HepG2 (cell line): ENCODE data around the gene COPS6. TPM values are rescaled to one million over a fixed set of nuclear protein-coding genes. Genes with fewer than 3 reads are reported as not detected.

Experiments used
- CCDC6 ChIP-seq: sonication (generic); formaldehyde crosslinking; IDR thresholded peaks from 2 replicates; pipeline ENCODE4 v1.8.1; 2022; ENCODE audit warnings: mild to moderate bottlenecking, missing genetic modification reagents, moderate library complexity
- CREB1 ChIP-seq, 2 experiments: fragments of 450-650 bp in 1 of 2; IDR thresholded peaks; 2 replicates each; pipeline ENCODE4 v1.6.1; 2016 to 2017; ENCODE audit warnings: control low read depth in 1 of 2, mild to moderate bottlenecking in 1 of 2, missing compliant biosample characterization in 1 of 2, missing genetic modification characterization in 1 of 2
- DNMT1 ChIP-seq: sonication (generic); formaldehyde crosslinking; IDR thresholded peaks from 2 replicates; pipeline ENCODE4 v1.5.1; 2020; ENCODE audit warnings: mild to moderate bottlenecking, missing genetic modification reagents
- HDAC2 ChIP-seq: sonication (generic); formaldehyde crosslinking; IDR thresholded peaks from 2 replicates; pipeline ENCODE4 v1.4.0; 2020; ENCODE audit warnings: missing genetic modification reagents
- NFIC ChIP-seq: IDR thresholded peaks from 2 replicates; pipeline ENCODE4 v1.6.1; 2012; ENCODE audit warnings: mild to moderate bottlenecking, low read length, inconsistent platforms
- NR2C2 ChIP-seq: sonication (generic); formaldehyde crosslinking; IDR thresholded peaks from 2 replicates; pipeline ENCODE4 v1.4.0; 2020; ENCODE audit warnings: missing genetic modification reagents, mild to moderate bottlenecking, moderate library complexity, borderline replicate concordance
- SAFB2 ChIP-seq: sonication (generic); formaldehyde crosslinking; IDR thresholded peaks from 2 replicates; pipeline ENCODE4 v1.5.1; 2020; ENCODE audit warnings: missing genetic modification reagents, low read depth, mild to moderate bottlenecking, borderline replicate concordance
- WIZ ChIP-seq: sonication (generic); formaldehyde crosslinking; IDR thresholded peaks from 2 replicates; pipeline ENCODE4 v1.5.1; 2020; ENCODE audit warnings: mild to moderate bottlenecking, missing genetic modification reagents
- ZFP36L2 ChIP-seq: sonication (generic); formaldehyde crosslinking; IDR thresholded peaks from 2 replicates; pipeline ENCODE4 v1.4.0; 2020; ENCODE audit warnings: missing genetic modification reagents
- ZFX ChIP-seq: sonication (generic); formaldehyde crosslinking; IDR thresholded peaks from 2 replicates; pipeline ENCODE4 v1.4.0; 2020; ENCODE audit warnings: mild to moderate bottlenecking, low read depth, missing genetic modification reagents, moderate library complexity
- ZNF160 ChIP-seq: sonication (generic); formaldehyde crosslinking; IDR thresholded peaks from 2 replicates; pipeline ENCODE4 v1.8.0; 2022; ENCODE audit warnings: mild to moderate bottlenecking, inconsistent platforms, missing genetic modification reagents
- ZNF282 ChIP-seq: fragments of 450-650 bp; IDR thresholded peaks from 2 replicates; pipeline ENCODE4 v1.6.1; 2018; ENCODE audit not compliant: partially characterized antibody
- ZNF563 ChIP-seq: sonication (generic); formaldehyde crosslinking; IDR thresholded peaks from 2 replicates; pipeline ENCODE4 v1.8.0; 2022; ENCODE audit warnings: mild to moderate bottlenecking, moderate library complexity, missing genetic modification reagents
- ZNF773 ChIP-seq: sonication (generic); formaldehyde crosslinking; IDR thresholded peaks from 2 replicates; pipeline ENCODE4 v1.4.0; 2020; ENCODE audit warnings: missing genetic modification reagents, borderline replicate concordance
- polyA plus RNA-seq, 8 experiments: library from polyadenylated mRNA; depleted of rRNA in 3 of 8; stranded (reverse) in 7 of 8; unstranded in 1 of 8; fragments of >200 nt; fragmentation: Illumina TruSeq in 4 of 8; extraction: Trizol in 4 of 8; gene quantifications; 2 replicates each; pipeline versions ENCODE4 v1.2.1 to v1.2.3, GENCODE V29; 2011 to 2016; ENCODE audit warnings: low read depth in 4 of 8, missing spikeins in 1 of 8, mixed read lengths in 1 of 8; ENCODE audit not compliant: insufficient read depth in 1 of 8
- total RNA-seq, 5 experiments: library from RNA; depleted of rRNA; stranded (reverse); fragments of >200 nt; fragmentation: Illumina TruSeq; extraction: Trizol; gene quantifications; 2 replicates each; pipeline ENCODE4 v1.2.3, GENCODE V29; 2016; ENCODE audit warnings: low read depth in 1 of 5
- TF ChIP-seq, protein P1 (sequence below): sonication (generic); formaldehyde crosslinking; IDR thresholded peaks from 2 replicates; pipeline ENCODE4 v1.8.0; 2022; ENCODE audit warnings: mild to moderate bottlenecking, missing genetic modification reagents, borderline replicate concordance
- TF ChIP-seq, protein P2 (sequence below): sonication (generic); formaldehyde crosslinking; conservative IDR thresholded peaks from 2 replicates; pipeline ENCODE4 v1.8.0; 2022; ENCODE audit warnings: mild to moderate bottlenecking, moderate library complexity, missing genetic modification reagents
- TF ChIP-seq, protein P3 (sequence below): sonication (generic); formaldehyde crosslinking; IDR thresholded peaks from 2 replicates; pipeline ENCODE4 v1.8.1; 2023; ENCODE audit warnings: mild to moderate bottlenecking, moderate library complexity, missing genetic modification reagents
- TF ChIP-seq, protein P4 (sequence below): IDR thresholded peaks from 2 replicates; pipeline ENCODE4 v1.6.1; 2016; ENCODE audit warnings: mild to moderate bottlenecking
- TF ChIP-seq, protein P5 (sequence below): sonication (generic); formaldehyde crosslinking; IDR thresholded peaks from 2 replicates; pipeline ENCODE4; 2020; ENCODE audit warnings: missing genetic modification reagents, mild to moderate bottlenecking, borderline replicate concordance

The COPS6 gene
- total and polyA plus RNA-seq, 2 of the 13 experiments (the other 11 are each of a cell fraction or from before 2014, with no cell fraction given), result 33.4 to 117 TPM

DNA sequence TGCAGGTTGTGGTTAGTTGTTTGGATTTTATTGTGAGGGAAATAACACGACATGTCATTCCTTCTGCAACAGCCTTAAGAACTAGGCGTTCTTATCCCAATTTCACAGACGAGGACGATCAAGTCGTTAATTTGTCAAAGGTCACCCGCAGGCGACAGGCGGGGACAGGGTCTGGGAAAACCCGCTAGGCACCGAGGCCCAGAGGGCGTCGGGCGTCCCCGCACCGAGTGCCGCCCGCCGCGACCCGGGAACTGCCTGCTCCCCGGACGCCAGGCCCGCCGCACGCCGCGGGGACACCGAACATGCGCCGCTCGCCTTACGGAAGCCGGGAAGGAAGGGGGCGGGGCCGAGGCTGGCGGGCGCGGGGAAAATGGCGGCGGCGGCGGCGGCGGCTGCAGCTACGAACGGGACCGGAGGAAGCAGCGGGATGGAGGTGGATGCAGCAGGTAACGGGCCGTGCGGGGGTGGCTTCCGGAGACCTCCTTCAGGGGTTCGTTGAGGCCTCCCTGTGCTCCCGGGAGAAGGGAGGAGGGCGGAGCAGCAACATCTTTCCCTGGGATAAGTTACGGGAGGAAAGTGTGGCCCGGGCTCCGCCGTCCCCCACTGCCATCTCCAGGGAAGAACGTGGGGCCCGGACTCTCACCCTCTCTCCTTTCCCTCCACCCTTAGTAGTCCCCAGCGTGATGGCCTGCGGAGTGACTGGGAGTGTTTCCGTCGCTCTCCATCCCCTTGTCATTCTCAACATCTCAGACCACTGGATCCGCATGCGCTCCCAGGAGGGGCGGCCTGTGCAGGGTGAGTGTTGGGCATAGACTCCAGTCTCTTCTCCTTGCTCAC lies at the start of gene COPS6 (continued):
- TF ChIP-seq, protein P1, sequence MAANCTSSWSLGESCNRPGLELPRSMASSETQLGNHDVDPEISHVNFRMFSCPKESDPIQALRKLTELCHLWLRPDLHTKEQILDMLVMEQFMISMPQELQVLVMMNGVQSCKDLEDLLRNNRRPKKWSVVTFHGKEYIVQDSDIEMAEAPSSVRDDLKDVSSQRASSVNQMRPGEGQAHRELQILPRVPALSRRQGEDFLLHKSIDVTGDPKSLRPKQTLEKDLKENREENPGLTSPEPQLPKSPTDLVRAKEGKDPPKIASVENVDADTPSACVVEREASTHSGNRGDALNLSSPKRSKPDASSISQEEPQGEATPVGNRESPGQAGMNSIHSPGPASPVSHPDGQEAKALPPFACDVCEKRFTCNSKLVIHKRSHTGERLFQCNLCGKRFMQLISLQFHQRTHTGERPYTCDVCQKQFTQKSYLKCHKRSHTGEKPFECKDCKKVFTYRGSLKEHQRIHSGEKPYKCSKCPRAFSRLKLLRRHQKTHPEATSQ (CRISPR knock-in tag), result peak; percentile 42; the same call in 1 of the 2 replicates
- TF ChIP-seq, protein P2, sequence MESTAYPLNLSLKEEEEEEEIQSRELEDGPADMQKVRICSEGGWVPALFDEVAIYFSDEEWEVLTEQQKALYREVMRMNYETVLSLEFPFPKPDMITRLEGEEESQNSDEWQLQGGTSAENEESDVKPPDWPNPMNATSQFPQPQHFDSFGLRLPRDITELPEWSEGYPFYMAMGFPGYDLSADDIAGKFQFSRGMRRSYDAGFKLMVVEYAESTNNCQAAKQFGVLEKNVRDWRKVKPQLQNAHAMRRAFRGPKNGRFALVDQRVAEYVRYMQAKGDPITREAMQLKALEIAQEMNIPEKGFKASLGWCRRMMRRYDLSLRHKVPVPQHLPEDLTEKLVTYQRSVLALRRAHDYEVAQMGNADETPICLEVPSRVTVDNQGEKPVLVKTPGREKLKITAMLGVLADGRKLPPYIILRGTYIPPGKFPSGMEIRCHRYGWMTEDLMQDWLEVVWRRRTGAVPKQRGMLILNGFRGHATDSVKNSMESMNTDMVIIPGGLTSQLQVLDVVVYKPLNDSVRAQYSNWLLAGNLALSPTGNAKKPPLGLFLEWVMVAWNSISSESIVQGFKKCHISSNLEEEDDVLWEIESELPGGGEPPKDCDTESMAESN, result peak; percentile 93; the same call in 1 of the 2 replicates
- TF ChIP-seq CREB1 (IDR thresholded peaks at IDR 0.05) (no peak), CREB1 (CRISPR knock-in tag; IDR thresholded peaks at IDR 0.05) (no peak), SAFB2 (CRISPR knock-in tag) (peak; percentile 90), DNMT1 (peak; percentile 30; the same call in 1 of the 2 replicates), ZNF773 (CRISPR knock-in tag) (peak; percentile 96), WIZ (CRISPR knock-in tag) (no peak; the same call in 1 of the 2 replicates), CCDC6 (CRISPR knock-in tag) (peak; percentile 97), NFIC (no peak), ZNF282 (no peak), HDAC2 (CRISPR knock-in tag) (0 out of 2 replicates have a peak, but pooled peaks have one; percentile 49), NR2C2 (CRISPR knock-in tag) (peak; percentile 92), ZNF160 (CRISPR knock-in tag) (peak; percentile 75; the same call in 1 of the 2 replicates), ZFX (peak; percentile 97), ZNF563 (peak; percentile 91), ZFP36L2 (CRISPR knock-in tag) (no peak)
- TF ChIP-seq, protein P3, sequence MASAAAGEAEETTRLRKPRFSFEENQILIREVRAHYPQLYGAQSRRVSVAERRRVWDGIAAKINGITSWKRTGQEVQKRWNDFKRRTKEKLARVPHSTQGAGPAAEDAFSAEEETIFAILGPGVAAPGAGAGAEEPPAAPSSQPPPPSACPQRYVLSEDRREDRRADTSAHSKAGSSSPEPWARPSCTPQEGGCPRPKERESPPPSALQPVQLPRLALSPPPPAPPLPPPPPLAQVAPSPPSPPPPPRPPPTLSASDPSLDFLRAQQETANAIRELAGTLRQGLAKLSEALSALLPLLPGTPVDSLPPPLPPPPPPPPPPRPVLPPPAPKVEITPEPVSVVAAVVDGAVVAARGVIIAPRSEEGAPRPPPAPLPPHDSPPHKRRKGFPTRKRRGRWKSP, result peak; percentile 78
- TF ChIP-seq, protein P4, sequence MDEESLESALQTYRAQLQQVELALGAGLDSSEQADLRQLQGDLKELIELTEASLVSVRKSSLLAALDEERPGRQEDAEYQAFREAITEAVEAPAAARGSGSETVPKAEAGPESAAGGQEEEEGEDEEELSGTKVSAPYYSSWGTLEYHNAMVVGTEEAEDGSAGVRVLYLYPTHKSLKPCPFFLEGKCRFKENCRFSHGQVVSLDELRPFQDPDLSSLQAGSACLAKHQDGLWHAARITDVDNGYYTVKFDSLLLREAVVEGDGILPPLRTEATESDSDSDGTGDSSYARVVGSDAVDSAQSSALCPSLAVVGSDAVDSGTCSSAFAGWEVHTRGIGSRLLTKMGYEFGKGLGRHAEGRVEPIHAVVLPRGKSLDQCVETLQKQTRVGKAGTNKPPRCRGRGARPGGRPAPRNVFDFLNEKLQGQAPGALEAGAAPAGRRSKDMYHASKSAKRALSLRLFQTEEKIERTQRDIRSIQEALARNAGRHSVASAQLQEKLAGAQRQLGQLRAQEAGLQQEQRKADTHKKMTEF, result peak; percentile 95
- TF ChIP-seq, protein P5, sequence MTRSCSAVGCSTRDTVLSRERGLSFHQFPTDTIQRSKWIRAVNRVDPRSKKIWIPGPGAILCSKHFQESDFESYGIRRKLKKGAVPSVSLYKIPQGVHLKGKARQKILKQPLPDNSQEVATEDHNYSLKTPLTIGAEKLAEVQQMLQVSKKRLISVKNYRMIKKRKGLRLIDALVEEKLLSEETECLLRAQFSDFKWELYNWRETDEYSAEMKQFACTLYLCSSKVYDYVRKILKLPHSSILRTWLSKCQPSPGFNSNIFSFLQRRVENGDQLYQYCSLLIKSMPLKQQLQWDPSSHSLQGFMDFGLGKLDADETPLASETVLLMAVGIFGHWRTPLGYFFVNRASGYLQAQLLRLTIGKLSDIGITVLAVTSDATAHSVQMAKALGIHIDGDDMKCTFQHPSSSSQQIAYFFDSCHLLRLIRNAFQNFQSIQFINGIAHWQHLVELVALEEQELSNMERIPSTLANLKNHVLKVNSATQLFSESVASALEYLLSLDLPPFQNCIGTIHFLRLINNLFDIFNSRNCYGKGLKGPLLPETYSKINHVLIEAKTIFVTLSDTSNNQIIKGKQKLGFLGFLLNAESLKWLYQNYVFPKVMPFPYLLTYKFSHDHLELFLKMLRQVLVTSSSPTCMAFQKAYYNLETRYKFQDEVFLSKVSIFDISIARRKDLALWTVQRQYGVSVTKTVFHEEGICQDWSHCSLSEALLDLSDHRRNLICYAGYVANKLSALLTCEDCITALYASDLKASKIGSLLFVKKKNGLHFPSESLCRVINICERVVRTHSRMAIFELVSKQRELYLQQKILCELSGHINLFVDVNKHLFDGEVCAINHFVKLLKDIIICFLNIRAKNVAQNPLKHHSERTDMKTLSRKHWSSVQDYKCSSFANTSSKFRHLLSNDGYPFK (CRISPR knock-in tag), result 0 out of 2 replicates have a peak, but pooled peaks have one; percentile 67
